ENCODE measurements around the gene SDK1. TPM values are rescaled to one million over a fixed set of nuclear protein-coding genes. Genes with fewer than 3 reads are reported as not detected.

Gene SDK1
- total RNA-seq, 1 donor from 2014 or later, result 0.48 TPM

- Mint-ChIP-seq H3K27ac (no peak overlapping the region), H3K9me3 (no peaks in the 10 kb centered on the region), H3K4me1 (ENCODE audit: low read depth) (no peaks in the 10 kb centered on the region), H3K27me3 (ENCODE audit: low read depth) (peaks cover 7% of the 10 kb centered on the region), H3K36me3 (ENCODE audit: low read depth) (no peaks in the 10 kb centered on the region), H3K4me3 (ENCODE audit: low read depth) (no peak overlapping the region)
- intact Hi-C loops (cut with micrococcal nuclease), result no loop called here
- no peak for DNase-seq (ENCODE audit: low spot score)
Observed at GRCh38 chr7:3326246-3326645, 25.2 kb downstream of the SDK1 start.

DNA sequence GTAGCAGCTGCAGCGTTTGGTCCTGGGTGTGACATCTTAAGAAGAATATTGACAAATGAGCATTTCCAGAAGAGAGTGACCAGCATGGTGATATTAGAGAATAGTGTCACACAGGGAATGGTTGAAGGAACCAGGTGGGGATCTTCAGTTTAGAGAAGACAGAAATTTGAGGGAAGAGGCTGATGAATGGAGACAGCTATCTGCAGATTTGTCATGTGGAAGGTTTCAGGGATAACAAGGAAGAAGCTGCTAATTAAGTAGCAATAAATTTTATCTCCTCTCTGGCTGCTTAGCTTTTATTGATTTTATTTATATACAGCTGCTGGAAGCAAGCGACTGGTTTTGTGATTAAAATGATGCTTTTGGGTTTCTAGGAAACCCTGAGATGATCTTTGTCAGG, 26.0 kb downstream of the SDK1 start:
- H3K4me1 Mint-ChIP-seq (ENCODE audit: low read depth), result no peaks in the 10 kb centered on the region
- H3K36me3 Mint-ChIP-seq (ENCODE audit: low read depth), result no peaks in the 10 kb centered on the region
- no peaks in the 10 kb centered on the region for H3K9me3 Mint-ChIP-seq
- H3K4me3 Mint-ChIP-seq (ENCODE audit: low read depth), result no peak overlapping the region
- DNase-seq (ENCODE audit: low spot score), result no peak
- intact Hi-C loops (cut with micrococcal nuclease), result no loop called here
- peaks cover 5% of the 10 kb centered on the region for H3K27me3 Mint-ChIP-seq (ENCODE audit: low read depth)
- H3K27ac Mint-ChIP-seq, result no peak overlapping the region

GRCh38 chr7:3327655-3328054, 26.6 kb downstream of the SDK1 start:
- H3K9me3 Mint-ChIP-seq, result no peaks in the 10 kb centered on the region
- no peak overlapping the region for H3K4me3 Mint-ChIP-seq (ENCODE audit: low read depth)
- H3K27ac Mint-ChIP-seq, result no peak overlapping the region
- no peaks in the 10 kb centered on the region for H3K4me1 Mint-ChIP-seq (ENCODE audit: low read depth)
- no peak for DNase-seq (ENCODE audit: low spot score)
- intact Hi-C loops (cut with micrococcal nuclease), result no loop called here
- peaks cover 3% of the 10 kb centered on the region for H3K27me3 Mint-ChIP-seq (ENCODE audit: low read depth)
- no peaks in the 10 kb centered on the region for H3K36me3 Mint-ChIP-seq (ENCODE audit: low read depth)

- intact Hi-C loops (cut with micrococcal nuclease), result no loop called here
- peaks cover 4% of the 10 kb centered on the region for H3K27me3 Mint-ChIP-seq (ENCODE audit: low read depth)
- no peak overlapping the region for H3K27ac Mint-ChIP-seq
- H3K9me3 Mint-ChIP-seq, result no peaks in the 10 kb centered on the region
- H3K4me3 Mint-ChIP-seq (ENCODE audit: low read depth), result no peak overlapping the region
- no peaks in the 10 kb centered on the region for H3K4me1 Mint-ChIP-seq (ENCODE audit: low read depth)
- DNase-seq (ENCODE audit: low spot score), result no peak
- H3K36me3 Mint-ChIP-seq (ENCODE audit: low read depth), result no peaks in the 10 kb centered on the region
Observed at GRCh38 chr7:3332308-3332707, 31.3 kb downstream of the SDK1 start.

DNA sequence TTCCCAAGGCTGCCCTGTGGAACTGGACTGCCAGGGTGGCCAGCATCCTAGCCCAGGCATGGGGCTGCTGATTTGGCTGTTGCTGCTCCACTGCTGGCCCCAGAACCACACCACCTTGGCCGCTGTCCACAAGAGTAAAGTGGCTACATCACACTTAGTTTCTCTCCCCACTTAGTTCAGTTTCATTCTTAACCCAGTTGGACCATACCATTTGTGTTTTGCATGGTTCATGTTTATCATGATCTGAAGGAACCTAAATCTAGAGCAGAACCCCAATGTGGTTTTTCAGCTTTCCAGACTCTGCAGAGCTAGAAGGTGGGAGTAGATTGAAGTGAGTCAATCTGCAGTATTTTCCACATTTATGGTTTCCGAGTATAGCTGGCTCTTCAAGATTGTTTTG, 32.8 kb downstream of the SDK1 start:
- Mint-ChIP-seq H3K4me1 (ENCODE audit: low read depth) (no peaks in the 10 kb centered on the region), H3K4me3 (ENCODE audit: low read depth) (no peak overlapping the region), H3K9me3 (no peaks in the 10 kb centered on the region), H3K27me3 (ENCODE audit: low read depth) (peaks cover 12% of the 10 kb centered on the region), H3K27ac (no peak overlapping the region), H3K36me3 (ENCODE audit: low read depth) (no peaks in the 10 kb centered on the region)
- intact Hi-C loops (cut with micrococcal nuclease), result no loop called here
- DNase-seq (ENCODE audit: low spot score), result no peak

DNA sequence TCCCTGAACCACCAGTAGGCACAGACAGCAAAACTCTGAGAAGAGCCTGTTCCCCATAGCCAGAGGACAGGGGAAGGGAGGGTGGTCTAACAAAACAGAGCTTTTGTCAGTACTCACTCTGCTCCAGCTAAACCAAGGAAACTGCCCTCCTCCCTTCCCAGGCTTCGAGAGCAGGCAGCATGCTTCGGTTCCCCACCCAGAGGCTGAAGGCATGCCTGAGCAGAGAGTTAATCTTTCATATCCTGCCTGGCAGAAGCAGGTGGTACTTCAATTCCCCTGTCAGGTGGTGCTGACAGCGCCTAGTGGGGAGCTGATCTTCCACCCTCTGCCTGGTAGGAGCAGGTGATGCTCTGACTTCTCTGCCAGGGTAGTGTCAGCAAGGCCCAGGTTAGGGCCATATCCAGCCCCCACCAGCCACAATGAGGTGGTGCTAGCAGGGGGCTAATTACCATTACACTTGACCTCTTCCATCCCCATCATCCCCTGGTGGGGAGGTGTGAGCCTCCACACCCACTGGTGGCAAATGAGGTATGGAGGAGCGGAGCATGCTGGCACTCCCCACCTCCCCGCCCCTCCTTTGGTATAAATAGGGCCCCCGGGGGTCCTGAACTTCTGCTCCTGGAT, 35.1 kb downstream of the SDK1 start:
- no peak overlapping the region for H3K27ac Mint-ChIP-seq
- intact Hi-C loops (cut with micrococcal nuclease), result no loop called here
- H3K27me3 Mint-ChIP-seq (ENCODE audit: low read depth), result peaks cover 11% of the 10 kb centered on the region
- H3K4me3 Mint-ChIP-seq (ENCODE audit: low read depth), result no peak overlapping the region
- H3K4me1 Mint-ChIP-seq (ENCODE audit: low read depth), result no peaks in the 10 kb centered on the region
- no peaks in the 10 kb centered on the region for H3K36me3 Mint-ChIP-seq (ENCODE audit: low read depth)
- no peak for DNase-seq (ENCODE audit: low spot score)
- H3K9me3 Mint-ChIP-seq, result no peaks in the 10 kb centered on the region

- Mint-ChIP-seq H3K27ac (no peak overlapping the region), H3K36me3 (ENCODE audit: low read depth) (no peaks in the 10 kb centered on the region), H3K9me3 (no peaks in the 10 kb centered on the region), H3K4me3 (ENCODE audit: low read depth) (no peak overlapping the region), H3K27me3 (ENCODE audit: low read depth) (peaks cover 13% of the 10 kb centered on the region), H3K4me1 (ENCODE audit: low read depth) (no peaks in the 10 kb centered on the region)
- no peak for DNase-seq (ENCODE audit: low spot score)
- intact Hi-C loops (cut with micrococcal nuclease), result no loop called here
Observed at GRCh38 chr7:3338161-3338560, 37.1 kb downstream of the SDK1 start.

GRCh38 chr7:3345699-3346481, 44.8 kb downstream of the SDK1 start:
- no peak overlapping the region for H3K4me3 Mint-ChIP-seq (ENCODE audit: low read depth)
- DNase-seq (ENCODE audit: low spot score), result no peak
- H3K36me3 Mint-ChIP-seq (ENCODE audit: low read depth), result no peaks in the 10 kb centered on the region
- no peaks in the 10 kb centered on the region for H3K9me3 Mint-ChIP-seq
- no peak overlapping the region for H3K27ac Mint-ChIP-seq
- no peaks in the 10 kb centered on the region for H3K4me1 Mint-ChIP-seq (ENCODE audit: low read depth)
- intact Hi-C loops (cut with micrococcal nuclease), result no loop called here
- peaks cover 5% of the 10 kb centered on the region for H3K27me3 Mint-ChIP-seq (ENCODE audit: low read depth)

DNA sequence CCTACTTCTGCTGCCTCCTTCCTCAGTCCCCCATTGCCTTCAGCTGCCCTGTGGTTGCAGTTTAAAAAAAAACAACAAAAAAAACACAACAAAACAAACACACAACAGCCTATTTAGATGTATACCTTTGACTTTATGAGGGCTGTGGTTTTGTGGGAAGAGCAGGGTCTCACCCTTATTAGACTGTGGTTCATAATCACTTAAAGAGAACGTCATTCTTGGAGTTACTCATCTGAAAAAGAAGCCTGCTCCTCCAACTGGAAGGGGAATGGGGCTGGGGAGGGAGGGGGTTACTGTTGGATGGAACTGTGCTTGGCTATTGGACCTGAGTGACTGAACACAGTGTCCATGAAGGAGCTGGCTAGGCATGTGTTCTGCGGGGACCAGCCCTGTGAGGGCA, 48.1 kb downstream of the SDK1 start:
- H3K4me3 Mint-ChIP-seq (ENCODE audit: low read depth), result no peak overlapping the region
- H3K27me3 Mint-ChIP-seq (ENCODE audit: low read depth), result peaks cover 10% of the 10 kb centered on the region
- no peak for DNase-seq (ENCODE audit: low spot score)
- no peaks in the 10 kb centered on the region for H3K9me3 Mint-ChIP-seq
- H3K27ac Mint-ChIP-seq, result no peak overlapping the region
- intact Hi-C loops (cut with micrococcal nuclease), result no loop called here
- no peaks in the 10 kb centered on the region for H3K4me1 Mint-ChIP-seq (ENCODE audit: low read depth)
- no peaks in the 10 kb centered on the region for H3K36me3 Mint-ChIP-seq (ENCODE audit: low read depth)

- H3K4me1 Mint-ChIP-seq (ENCODE audit: low read depth), result no peaks in the 10 kb centered on the region
- H3K4me3 Mint-ChIP-seq (ENCODE audit: low read depth), result no peak overlapping the region
- intact Hi-C loops (cut with micrococcal nuclease), result no loop called here
Observed at GRCh38 chr7:3356173-3356572, 55.1 kb downstream of the SDK1 start.

DNA sequence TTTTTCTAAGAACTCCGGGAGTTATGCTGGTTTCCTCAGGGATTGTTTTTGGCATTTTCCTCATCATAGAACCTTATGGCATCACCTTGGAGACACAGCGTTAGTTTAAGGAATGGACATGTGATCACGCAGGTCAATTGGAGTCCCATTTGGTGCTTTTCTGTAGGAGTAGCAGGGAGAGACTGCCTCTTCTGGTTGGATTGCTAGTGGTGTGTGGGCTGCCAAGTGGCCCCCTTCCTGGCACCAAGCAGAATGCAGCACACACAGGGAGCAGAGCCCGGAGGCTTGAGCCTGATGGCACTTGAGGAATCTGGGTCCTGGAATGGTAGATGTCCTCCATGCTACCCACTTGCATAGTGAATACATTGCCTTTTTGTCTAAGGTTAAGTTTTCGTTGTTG, 57.9 kb downstream of the SDK1 start:
- Mint-ChIP-seq H3K9me3 (no peaks in the 10 kb centered on the region), H3K4me3 (ENCODE audit: low read depth) (no peak overlapping the region), H3K36me3 (ENCODE audit: low read depth) (no peaks in the 10 kb centered on the region), H3K27me3 (ENCODE audit: low read depth) (peaks cover 5% of the 10 kb centered on the region), H3K4me1 (ENCODE audit: low read depth) (no peaks in the 10 kb centered on the region), H3K27ac (no peak overlapping the region)
- intact Hi-C loops (cut with micrococcal nuclease), result no loop called here
- no peak for DNase-seq (ENCODE audit: low spot score)

More at GRCh38 chr7:3356173-3356572, 55.1 kb downstream of the SDK1 start:
- H3K9me3 Mint-ChIP-seq, result no peaks in the 10 kb centered on the region
- peaks cover 10% of the 10 kb centered on the region for H3K27me3 Mint-ChIP-seq (ENCODE audit: low read depth)
- H3K36me3 Mint-ChIP-seq (ENCODE audit: low read depth), result no peaks in the 10 kb centered on the region
- no peak overlapping the region for H3K27ac Mint-ChIP-seq
- no peak for DNase-seq (ENCODE audit: low spot score)

DNA sequence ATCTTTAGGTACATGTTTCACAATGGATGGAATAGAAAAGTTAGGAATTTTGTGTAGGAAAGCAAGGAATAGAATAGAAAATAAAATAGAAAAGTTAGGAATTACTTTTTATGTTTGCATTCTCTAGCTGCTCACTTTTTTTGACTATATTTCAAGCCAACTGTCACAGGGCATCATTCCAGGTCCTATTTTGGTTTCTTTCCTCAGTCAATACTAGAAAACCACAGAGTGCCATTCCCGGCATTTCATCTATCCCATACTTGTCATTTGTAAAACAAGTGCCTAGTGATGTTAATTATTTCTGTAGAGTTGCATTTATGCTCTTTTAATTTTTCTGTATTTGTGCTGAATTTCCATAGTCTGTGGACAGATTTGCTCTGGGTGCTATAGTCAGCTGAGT, 66.2 kb downstream of the SDK1 start:
- H3K27ac Mint-ChIP-seq, result no peak overlapping the region
- DNase-seq (ENCODE audit: low spot score), result no peak
- peaks cover 11% of the 10 kb centered on the region for H3K27me3 Mint-ChIP-seq (ENCODE audit: low read depth)
- peaks cover 9% of the 10 kb centered on the region for H3K4me1 Mint-ChIP-seq (ENCODE audit: low read depth)
- intact Hi-C loops (cut with micrococcal nuclease), result no loop called here
- no peak overlapping the region for H3K4me3 Mint-ChIP-seq (ENCODE audit: low read depth)
- H3K36me3 Mint-ChIP-seq (ENCODE audit: low read depth), result no peaks in the 10 kb centered on the region
- H3K9me3 Mint-ChIP-seq, result no peaks in the 10 kb centered on the region

- Mint-ChIP-seq H3K4me3 (ENCODE audit: low read depth) (no peak overlapping the region), H3K27ac (no peak overlapping the region), H3K36me3 (ENCODE audit: low read depth) (no peaks in the 10 kb centered on the region), H3K4me1 (ENCODE audit: low read depth) (peaks cover 9% of the 10 kb centered on the region), H3K27me3 (ENCODE audit: low read depth) (peaks cover 17% of the 10 kb centered on the region), H3K9me3 (no peaks in the 10 kb centered on the region)
- DNase-seq (ENCODE audit: low spot score), result no peak
- intact Hi-C loops (cut with micrococcal nuclease), result no loop called here
Observed at GRCh38 chr7:3370068-3370830, 69.2 kb downstream of the SDK1 start.
